Measurements from ENCODE around the gene PCSK4. TPM values are rescaled to one million over a fixed set of nuclear protein-coding genes. Genes with fewer than 3 reads are reported as not detected.
A peak's percentile ranks its signal among the peaks of the same experiment; 100 is the strongest.

The PCSK4 gene
- total and polyA plus RNA-seq, 10 of the 15 experiments (the other 5 are each of a cell fraction or from before 2014, with no cell fraction given): 0.27 to 0.99 (median 0.40) TPM; not detected in 3

DNA sequence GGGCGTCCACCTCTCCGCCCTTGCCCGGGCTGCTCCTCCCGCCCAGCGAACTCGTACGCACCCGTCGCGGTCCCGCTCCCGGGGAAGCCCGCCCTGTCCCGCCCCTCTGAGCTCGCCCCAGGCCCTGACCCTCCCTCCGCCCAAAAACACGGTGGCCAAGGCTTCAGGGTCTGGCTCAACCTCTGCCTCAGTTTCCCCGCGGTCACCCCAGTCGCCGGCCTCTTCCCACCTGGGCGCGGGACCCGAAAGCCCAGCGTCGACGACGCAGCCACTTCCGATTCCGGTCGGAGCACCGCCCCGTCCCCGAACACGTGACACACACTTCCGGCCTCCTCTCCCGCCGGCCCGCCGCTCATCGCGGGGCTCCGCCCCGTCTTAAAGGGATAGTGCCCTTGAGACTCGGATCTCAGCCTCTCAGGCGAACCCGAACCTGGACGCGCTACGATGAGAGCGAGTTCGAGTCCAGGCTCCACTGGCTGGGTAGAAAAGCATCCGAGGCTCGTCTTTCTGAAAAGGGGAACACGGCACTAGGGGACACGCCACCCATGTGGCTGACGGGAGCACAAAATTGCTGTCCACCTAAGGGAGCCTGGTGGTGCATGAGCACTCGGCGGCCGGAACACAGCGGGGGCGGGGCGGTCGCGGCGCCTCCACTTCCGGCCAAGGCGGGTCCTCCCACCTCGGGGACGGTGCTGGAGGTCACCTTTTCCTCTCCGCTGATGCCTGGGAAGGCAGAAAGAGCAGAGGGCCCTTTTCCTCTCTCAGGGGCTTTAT, 11.0 kb downstream of the PCSK4 start, which contains the start of gene C19orf25 (continued):
- no peak for TF ChIP-seq NR2C2 (IDR thresholded peaks at IDR 0.05; ENCODE audit: borderline replicate concordance, control insufficient read depth, insufficient read length, low read depth)
- TF ChIP-seq SREBF2 (IDR thresholded peaks at IDR 0.05; ENCODE audit: low read length): no peak
- peak; percentile 92 for TF ChIP-seq ZBTB40 (IDR thresholded peaks at IDR 0.05; ENCODE audit: borderline replicate concordance)
- TF ChIP-seq IKZF2 (IDR thresholded peaks at IDR 0.05): no peak
- TF ChIP-seq POLR2AphosphoS5 (IDR thresholded peaks at IDR 0.05; ENCODE audit: low read length): peak; percentile 85
- TF ChIP-seq NBN (IDR thresholded peaks at IDR 0.05): peak; percentile 90; the same call in 1 of the 2 replicates
- no peak for TF ChIP-seq ZNF592 (IDR thresholded peaks at IDR 0.05)
- TF ChIP-seq ETV6 (conservative IDR thresholded peaks at IDR 0.05 in 1 of 2, IDR thresholded peaks at IDR 0.05 in 1 of 2; ENCODE audit: borderline replicate concordance in 1 of 2, low read depth in 1 of 2): peak in 1 of 2 experiments; percentile 56; a peak in 1 of 4 replicates
- TF ChIP-seq POLR2AphosphoS2 (IDR thresholded peaks at IDR 0.05; ENCODE audit: low read depth, low read length): peak; percentile 85; the same call in 1 of the 2 replicates
- TF ChIP-seq CEBPZ (IDR thresholded peaks at IDR 0.05; ENCODE audit: low read depth, low read length): no peak
- TF ChIP-seq RCOR1 (conservative IDR thresholded peaks at IDR 0.05; ENCODE audit: low read depth, low read length): no peak
- TF ChIP-seq GABPA (IDR thresholded peaks at IDR 0.05; ENCODE audit: low read depth): peak; percentile 88
- no peak for TF ChIP-seq YBX1 (IDR thresholded peaks at IDR 0.05)
- TF ChIP-seq MXI1 (IDR thresholded peaks at IDR 0.05; ENCODE audit: low read depth, low read length): peak; percentile 57; the same call in 1 of the 2 replicates
- TF ChIP-seq RAD51 (IDR thresholded peaks at IDR 0.05): peak; percentile 97

Measured in GM12878 (cell line).